GM18858 (cell line): ENCODE data around the gene UBA7.

Experiments used
- ATAC-seq: cut with Tn5 transposase; IDR thresholded peaks from one replicate; pipeline ENCODE4 v1.9.1; 2021; ENCODE audit not compliant: unreplicated experiment

The UBA7 gene

GRCh38 chr3:49805367-49805782, 8.4 kb downstream of the UBA7 start:
- no peak for ATAC-seq

- no peak for ATAC-seq
These were observed 9.4 kb downstream of the UBA7 start for GRCh38 chr3:49804141-49805041.

GRCh38 chr3:49803465-49804140, 10.2 kb downstream of the UBA7 start:
- ATAC-seq: no peak

GRCh38 chr3:49802719-49803464, 10.9 kb downstream of the UBA7 start, which contains the start of gene INKA1:
TSS of gene INKA1 (plus strand) at chr3:49803261. CDS start at chr3:49803393, 132 bp downstream.
- peak; percentile 35 for ATAC-seq

GRCh38 chr3:49801160-49801559, 12.6 kb downstream of the UBA7 start:
- ATAC-seq: no peak

GRCh38 chr3:49799761-49800160, 14.0 kb downstream of the UBA7 start, which contains the start of gene CDHR4:
TSS of gene CDHR4 (minus strand) at chr3:49799873. CDS start at chr3:49799812, 61 bp downstream.
- ATAC-seq: no peak

GRCh38 chr3:49799105-49799504, 14.6 kb downstream of the UBA7 start:
- ATAC-seq: no peak

GRCh38 chr3:49794926-49795905, 18.5 kb downstream of the UBA7 start:
- ATAC-seq: no peak

GRCh38 chr3:49794431-49794830, 19.3 kb downstream of the UBA7 start:
- ATAC-seq: no peak

- no peak for ATAC-seq
These were observed 20.2 kb downstream of the UBA7 start for GRCh38 chr3:49793486-49794085.

- ATAC-seq: no peak
These were observed 21.2 kb downstream of the UBA7 start for GRCh38 chr3:49792371-49793150.

- no peak for ATAC-seq
These were observed 22.2 kb downstream of the UBA7 start for GRCh38 chr3:49791571-49791970.

GRCh38 chr3:49790626-49791411, 22.9 kb downstream of the UBA7 start:
- no peak for ATAC-seq

GRCh38 chr3:49788056-49788455, 25.7 kb downstream of the UBA7 start:
- no peak for ATAC-seq

GRCh38 chr3:49787536-49787935, 26.2 kb downstream of the UBA7 start:
- ATAC-seq: no peak

- ATAC-seq: no peak
These were observed 26.6 kb downstream of the UBA7 start for GRCh38 chr3:49787182-49787464.

- peak; percentile 98 for ATAC-seq
These were observed 27.2 kb downstream of the UBA7 start, which contains the start of gene IP6K1 for GRCh38 chr3:49786357-49787181. TSS of gene IP6K1 (minus strand) at chr3:49786542. CDS start at chr3:49748040, 38,502 bp downstream.
